Activated CD4-positive, CD25-positive, alpha-beta regulatory T cell treated with anti-CD3 and anti-CD28 coated beads, Interleukin-2, amount 50 U/mL, for 72 hours (primary cell): Measurements from ENCODE around the gene MB21D2.

Experiments
- DNase-seq: peaks from one replicate; pipeline ENCODE4 v3.0.0; 2021

MB21D2 gene

DNA sequence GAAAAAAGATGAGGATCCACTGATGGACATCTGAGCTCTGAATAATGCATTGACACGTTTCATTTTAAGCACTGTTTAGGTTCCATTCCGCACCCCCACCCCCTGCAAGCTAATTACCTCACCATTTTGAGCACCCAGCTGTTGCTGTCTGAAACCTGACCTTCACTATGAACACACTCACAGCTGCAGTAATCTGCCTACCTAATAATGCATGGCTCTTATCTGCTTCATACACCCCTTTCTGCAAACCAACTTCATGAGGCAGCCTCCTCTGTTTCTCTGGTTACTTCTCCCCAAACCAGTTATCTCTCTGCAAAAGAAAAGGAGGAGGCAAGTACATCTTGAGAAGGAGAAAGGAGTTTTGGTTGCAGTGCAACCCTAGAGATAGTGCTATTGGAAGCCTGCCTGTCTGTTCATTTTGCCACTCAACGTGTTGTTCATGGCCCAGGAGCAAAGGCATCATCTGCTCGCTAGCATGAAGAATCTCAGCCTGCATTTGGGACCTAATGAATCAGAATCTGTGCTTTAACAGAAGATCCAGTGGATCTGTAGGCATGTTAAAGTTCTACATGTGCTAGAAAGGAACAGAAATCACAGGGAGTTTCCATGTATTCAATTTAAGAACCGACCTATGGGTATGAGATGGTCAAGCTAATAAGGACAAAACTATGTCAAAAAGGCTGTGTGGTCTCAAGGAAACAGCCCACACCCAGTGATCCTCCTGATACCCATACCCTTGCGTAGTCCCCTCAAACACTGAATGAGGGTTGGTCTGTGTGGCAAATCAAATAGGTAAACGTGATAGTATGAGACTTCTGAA, 87.2 kb downstream of the MB21D2 start:
- no peak for DNase-seq

DNA sequence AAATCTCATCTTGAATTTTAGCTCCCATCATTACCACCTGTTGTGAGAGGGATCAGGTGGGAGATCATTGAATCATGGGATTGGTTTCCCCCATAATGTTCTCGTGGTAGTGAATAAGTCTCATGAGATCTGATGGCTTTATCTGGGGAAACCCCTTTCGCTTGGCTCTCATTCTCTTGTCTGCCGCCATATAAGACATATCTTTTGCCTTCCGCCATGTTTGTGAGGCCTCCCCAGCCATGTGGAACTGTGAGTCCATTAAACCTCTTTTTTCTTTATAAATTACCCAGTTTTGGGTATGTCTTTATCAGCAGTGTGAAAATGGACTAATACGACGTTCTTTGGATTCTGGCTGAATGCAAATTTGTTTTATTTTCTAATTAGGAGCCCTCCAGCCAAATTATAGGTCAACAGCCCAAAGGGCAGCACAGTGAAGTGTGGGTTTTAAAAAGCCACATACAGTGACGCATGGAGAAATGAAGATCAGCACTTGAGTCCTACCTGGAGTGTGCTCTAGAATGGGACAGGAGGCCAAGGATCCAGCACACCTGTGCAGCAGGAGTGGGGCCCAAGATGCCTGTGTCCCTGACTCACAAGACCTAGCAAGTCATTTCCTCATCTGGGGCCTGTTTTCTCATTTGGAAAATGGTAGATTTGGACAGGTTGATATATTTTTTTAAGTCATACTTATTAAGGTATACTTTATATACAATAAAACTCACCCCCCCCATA, 89.6 kb downstream of the MB21D2 start:
- DNase-seq: no peak

DNA sequence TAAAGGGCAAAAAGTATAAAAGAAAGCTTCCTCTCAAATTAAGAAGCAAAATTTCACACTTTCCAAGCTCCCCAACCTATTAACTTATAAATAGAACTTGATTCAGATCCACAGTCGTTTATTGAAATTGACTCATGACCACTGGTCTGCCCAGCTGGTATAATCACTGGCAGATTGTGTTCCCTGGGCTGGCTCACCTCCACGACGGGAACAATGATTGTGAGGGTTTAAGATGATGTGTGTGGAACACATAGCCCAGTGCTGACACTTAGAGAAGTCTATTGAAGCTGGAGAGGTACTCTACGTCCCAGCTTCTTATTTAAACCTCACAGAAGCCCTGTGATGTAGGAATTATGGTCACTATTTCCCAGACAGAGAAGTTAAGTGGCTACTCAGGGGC, 90.4 kb downstream of the MB21D2 start:
- no peak for DNase-seq

DNA sequence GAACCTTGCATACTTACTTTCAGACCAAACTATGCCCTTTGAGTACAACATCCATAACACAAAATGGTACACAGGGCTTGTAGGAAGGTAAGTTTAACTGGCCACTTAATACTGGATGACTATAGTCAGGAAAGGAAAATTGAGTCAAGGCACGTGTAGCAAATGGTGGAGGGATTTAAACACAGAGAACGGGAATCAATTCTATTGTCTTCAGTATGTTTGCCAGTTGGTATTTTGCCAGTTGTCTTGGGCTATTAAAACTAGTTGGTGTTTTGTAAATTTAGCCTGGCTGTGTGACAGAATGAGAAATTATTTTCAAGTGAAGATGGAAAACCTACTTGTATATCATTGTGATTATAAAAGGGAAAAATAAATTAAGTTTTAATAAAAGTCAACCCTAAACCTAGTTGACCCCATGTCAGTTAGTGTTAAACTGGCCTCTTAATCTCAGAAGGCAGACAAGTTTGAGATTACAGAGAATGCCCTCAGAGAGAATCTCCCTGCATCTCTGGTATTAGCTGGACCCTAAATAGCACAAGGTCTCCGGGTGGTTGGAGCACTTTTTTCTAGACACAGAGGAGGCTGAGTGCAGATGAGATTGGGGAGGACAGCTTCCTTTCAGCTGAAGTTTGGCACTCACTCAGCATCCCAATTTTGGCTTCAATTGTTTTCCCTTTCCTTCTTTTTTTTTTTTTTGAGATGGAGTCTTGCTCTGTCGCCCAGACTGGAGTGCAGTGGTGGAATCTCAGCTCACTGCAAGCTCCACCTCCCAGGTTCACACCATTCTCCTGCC, 91.2 kb downstream of the MB21D2 start:
- DNase-seq: no peak

DNA sequence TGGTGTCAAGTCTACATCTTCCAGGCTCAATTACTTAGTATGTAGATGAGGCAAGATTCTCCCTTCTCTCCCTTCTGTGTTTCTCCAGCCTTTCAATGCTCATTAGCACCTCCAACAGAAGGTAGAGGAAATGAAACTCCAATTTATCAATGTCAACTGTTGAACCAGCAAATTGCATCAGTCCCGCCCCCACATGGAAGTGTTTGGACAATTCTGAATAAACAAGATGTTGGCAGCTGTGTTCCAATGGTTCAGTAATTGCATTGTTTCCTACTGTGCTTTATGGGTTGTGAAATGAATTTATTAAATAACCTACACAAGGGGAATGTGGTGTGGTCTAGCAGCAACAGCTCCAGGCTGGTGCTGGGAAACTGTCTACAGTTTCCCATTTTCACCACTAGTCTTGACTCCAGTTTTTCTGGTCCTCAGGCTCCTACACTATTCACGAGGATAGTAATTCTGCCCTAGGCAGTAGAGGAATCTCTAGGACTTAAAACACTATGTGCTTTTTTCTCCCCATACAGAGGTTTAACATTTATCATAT, 91.9 kb downstream of the MB21D2 start:
- DNase-seq: no peak

DNA sequence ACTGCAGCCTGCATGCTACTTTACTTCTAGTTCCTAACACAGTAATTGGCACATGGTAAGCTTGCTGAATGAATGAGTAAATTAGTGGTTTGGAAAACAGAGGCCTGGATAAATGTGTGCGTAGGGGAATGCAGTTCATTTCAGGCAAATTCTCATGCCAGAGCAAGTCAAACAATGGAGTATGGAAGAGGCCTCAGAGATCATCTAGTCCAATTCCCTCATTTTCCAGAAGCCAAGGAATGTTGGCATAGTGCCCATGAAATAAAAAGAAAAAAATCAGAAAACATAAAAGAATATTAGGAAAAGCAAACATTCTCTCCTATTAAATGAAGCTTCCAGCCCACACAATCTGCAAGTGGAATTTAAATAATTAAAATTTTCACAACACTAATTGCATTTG, 92.4 kb downstream of the MB21D2 start:
- no peak for DNase-seq

DNA sequence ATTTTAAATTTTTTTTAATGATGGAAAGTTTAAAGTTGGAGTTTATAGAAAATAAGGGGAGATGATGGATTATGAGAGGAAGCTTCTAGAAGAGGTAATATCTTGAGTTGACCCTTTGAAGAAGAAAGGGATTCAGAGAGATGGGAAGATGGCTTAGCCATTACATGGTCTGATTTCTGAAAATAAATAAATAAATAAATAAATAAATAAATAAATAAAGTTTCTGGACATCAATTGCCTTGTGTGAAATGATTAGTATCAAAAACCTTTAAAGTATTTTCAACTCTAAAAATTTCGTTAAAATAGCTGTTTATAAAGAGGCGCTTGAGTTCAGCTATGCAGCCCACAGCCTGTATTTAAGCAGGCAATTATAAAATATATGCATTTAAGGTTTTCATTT, 93.3 kb downstream of the MB21D2 start:
- DNase-seq: no peak

DNA sequence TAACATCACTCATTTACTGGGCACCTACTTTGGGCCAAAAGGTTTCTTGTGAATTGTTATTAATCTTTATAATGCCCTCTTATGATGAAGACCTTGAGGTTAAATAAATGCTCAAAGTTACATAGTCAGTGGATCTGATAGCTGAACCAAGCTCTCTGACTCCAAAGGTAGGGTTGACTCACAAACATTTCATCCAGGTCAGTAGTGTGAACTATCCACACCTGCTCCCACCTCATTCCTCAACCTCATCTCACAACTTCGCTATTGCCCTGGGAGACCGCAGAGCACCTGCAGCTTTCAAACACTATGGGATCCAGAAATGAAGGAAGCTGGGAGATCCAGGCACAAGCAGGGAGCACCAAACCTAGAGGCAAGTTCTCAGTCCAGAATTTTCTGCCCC, 96.5 kb downstream of the MB21D2 start:
- no peak for DNase-seq

DNA sequence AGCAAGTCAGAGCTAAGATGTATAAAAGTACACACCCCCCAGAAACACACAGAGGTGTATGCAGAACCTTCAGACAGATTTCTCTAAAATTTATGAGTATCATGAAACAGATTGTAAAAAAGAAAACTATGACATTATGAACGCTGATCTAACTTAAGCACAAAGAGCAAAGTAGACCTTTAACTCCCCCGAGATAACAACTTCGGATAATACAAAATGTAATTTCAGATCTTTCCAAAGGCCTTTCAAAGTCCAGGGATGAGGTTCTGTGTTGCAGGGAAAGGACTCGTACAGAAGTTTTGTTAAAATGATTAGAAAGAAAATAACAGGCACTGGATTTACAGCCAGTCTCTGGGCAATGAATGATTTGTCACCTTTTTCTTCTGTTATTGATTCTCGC, 97.5 kb downstream of the MB21D2 start:
- no peak for DNase-seq

DNA sequence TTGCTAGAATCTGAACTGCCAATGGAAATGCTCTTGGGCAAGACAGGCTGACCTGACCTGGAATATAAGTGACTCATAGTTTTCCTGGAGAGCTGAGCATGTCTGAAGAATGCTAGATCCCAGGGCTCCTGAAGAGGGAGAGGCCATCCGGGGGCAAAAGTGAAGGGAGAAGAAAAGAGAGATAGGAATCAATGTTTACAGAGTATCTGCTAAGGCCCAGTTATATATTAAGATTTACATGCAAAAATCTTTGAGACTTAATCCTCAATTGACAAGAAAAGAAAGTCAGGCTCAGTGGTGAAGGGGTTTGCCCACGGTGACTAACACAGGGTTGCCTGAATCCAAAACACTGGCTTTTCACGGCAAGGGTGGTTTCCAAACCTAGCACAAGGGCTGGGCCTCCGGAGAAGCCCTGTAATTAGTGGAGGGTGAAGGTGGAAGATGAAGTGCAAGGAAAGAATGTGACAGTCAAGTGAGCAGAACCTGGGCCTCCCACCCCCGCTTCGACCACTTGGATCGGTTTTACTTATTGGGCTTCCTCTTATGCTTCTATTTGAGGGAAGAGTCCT, 98.6 kb downstream of the MB21D2 start:
- peak; percentile 46 for DNase-seq

DNA sequence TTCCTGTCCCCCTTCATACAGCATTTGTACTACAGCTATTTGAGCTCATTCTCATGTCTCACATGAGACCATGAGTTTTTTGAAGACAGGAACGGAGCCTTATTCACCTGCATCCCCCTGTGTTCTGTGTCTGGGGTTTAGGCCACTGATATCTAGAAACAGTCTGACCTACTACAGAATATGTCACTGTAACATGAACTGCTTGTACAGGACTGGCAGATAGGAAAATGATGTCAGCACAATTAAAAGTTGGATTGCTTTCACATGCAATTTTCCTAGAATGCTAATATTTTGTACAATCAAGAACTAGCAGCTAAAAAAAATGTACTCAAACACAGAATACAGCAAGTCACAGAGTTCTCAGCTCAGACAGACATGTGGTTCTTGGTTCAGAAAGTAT, 99.5 kb downstream of the MB21D2 start:
- DNase-seq: no peak

DNA sequence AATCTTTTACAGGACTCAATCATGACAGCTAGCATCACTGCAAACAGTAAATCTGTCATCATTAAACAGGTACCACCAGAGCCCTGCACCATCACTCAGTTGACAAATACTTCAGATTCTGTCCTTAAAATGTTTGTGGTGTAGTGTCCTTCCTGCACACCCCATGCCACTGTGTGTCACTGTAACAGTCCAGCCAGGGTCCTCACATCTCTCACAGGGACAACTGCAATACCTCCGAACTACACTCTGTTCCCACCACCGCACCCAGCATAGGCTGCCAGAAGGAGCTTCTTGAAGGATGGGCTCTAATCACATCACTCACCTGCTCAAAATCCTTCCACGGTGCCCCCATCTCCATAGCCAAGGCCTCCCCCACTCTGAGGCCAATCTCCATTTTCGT, 100.2 kb downstream of the MB21D2 start:
- no peak for DNase-seq

DNA sequence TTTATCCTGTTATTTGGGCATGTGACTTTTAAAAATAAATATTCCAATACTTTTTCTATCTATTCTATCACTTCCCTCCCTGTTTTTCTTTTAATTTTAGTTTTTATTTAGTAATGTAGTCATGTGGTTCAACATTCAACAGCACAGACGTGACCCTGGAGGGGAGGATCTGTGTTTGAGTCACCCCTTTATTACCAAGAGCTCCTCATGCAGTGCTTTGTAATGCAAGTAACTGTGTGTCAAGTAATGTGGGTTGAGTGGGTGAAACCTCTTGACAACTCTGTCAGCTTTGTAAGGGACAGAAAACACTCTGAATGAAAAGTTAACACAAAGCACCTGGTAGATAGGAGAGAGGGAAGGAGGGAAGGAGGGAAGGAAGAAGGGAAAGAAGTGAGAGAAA, 100.6 kb downstream of the MB21D2 start:
- no peak for DNase-seq

DNA sequence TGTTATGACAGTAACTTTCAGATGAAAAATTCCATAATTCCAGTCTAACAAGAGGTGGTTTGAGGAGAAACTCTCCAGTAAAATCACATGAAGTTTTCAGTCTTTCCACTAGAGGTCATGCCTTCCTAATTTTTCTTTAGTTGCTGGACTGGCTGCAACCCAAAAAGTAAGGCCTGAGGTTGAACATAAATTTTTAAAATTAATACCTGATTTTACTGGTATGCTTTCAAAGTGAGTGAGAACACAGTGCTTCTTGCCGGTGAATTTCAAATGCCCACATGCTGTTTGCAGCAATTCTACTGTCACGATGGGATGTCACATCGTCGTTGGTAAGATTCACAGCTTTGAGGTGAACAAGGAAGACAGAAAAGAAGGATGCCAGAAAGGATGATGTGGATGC, 101.3 kb downstream of the MB21D2 start:
- no peak for DNase-seq

DNA sequence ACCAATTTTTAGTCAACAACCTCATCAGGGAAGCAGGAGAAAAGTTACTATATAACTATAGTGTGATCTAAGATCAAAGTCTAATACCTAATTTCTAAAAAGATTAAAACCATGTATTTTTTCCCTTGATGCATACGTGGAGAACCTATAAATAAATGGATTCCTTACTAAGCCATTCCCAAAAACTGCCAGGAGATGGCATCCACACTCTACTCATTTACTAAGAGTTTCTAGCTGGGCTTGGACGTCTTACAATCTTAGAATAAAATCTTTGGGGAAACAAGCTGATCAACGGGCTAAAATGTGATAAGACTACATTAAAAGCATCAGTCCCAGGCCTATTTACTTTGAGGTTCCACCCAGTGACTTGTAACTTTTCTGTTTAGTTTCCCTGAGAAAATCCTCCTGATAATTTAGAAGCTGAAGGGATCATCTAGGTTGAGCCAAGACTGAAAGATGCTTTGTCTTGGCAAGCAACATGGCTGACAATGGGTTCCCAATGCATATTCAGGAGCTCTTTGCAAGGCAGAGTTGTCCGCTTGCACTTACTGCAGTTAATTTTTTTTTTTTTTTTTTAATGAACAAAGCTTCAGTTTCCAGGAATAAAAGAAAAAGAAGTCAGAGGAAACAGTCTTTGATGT, 104.8 kb downstream of the MB21D2 start:
- no peak for DNase-seq

DNA sequence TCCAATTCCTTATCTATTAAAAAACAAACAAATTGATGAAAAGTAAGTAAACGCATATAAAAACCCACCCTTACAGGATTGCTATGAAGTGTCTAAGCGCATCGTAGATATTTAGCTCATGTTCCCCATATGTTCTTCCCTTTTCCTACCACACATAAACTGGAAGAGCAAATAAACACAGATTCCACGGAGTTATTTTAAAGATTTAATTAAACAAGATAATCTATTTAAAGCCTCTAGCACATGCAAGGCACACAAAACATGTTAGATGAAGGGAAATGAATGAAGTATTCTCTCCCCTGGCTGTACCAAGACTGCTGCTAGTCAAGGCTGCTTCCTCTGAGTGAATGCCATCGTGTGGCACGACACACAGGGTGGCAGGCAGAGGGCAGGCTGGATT, 111.9 kb downstream of the MB21D2 start:
- no peak for DNase-seq

DNA sequence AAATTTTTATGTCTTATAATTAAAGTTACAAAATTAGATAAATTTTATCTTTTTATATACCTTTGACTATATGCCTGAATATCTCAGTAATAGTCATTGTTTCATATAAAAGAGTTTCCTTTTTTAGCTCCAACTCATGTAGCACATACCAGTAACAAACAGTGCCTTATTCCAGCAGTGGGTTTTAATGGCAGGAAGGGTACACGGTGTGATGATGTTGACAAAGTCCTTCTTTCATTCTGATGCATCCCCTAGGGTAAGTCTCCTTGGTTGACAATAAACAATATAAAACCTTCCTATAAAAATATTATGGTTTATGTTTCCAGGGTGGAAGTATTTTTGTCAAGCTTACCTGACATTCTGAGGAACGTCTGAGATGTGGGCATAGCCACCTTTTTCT, 113.2 kb downstream of the MB21D2 start:
- no peak for DNase-seq

DNA sequence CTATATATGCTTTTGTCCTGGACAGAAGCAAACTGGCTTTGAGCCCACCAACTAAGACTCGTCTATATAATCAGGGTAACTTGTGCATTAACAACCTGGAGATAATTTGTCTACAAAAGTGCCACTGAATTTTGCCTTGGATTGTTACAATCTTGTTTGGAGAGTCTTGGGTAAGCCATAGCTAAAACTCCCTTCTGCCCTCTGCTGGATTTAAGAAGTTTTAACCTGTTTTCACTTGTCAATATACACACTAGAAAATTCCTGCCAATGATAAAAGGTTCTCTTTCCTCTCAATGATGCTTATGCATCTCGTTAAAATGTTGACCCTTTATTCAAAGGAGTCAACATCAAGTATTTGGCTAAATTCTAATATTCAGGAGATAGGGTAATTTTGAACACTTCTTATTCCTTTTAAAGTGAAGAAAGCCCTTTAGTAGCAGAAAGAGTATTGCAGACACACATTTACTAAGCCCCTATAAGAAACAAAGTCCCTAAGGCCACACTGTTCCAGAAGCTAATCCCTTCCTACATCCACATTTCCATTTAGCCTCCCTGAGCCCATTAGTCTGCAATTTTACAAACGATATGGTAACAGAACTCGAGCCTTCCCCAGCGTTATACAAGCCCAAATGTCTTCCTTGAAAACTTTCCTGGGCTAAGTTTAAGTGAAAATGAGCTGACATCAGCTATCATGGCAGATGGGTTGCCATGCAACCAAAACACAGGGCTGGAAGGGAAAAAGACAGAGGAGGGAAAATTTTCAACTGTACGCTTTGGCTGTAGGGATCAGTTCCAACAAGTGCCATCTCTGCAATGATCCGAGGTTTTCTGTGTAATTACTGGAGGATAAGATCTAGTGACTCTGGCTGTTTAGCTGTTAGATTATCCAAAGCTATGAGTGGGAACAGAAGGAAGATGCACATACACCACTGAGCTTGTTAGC, 114.4 kb downstream of the MB21D2 start:
- DNase-seq: no peak

DNA sequence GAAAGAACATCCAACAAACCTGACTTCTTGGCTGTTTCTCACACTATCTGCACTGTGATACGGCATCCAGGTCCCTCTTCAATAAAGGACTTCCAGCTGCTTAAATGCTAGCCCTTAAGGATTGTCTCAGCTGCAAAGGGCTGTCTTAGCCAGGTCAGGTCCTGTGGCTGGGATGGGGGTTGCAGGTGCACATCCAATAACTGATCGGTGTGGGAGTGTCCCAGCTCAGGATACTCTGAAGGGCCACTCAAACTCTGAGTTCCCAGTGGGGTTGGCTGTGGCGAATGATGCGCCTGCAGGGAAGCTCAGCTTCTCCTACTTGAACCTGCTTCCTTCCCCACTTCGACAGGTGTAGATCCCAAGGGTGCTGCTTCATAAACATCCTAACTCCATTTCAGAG, 115.7 kb downstream of the MB21D2 start:
- DNase-seq: no peak

DNA sequence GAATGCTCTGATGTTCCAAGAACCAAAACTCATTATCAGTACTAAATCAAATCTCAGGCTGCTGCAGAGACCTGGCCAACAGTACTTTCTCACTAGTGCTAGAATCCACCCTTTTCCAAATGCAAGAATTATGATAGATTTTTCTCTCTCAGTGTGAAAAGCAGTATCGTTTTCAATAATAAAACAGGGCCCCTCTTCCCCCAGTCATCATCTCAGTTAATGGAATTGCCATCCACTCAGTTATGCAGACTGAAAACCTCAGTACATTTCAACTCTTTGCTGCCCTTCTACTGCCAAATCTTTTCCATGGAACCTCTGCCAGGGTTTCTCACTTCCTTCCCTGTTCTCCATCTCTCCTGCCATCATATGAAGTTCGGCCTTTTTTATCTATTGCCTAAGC, 117.9 kb downstream of the MB21D2 start:
- DNase-seq: no peak

DNA sequence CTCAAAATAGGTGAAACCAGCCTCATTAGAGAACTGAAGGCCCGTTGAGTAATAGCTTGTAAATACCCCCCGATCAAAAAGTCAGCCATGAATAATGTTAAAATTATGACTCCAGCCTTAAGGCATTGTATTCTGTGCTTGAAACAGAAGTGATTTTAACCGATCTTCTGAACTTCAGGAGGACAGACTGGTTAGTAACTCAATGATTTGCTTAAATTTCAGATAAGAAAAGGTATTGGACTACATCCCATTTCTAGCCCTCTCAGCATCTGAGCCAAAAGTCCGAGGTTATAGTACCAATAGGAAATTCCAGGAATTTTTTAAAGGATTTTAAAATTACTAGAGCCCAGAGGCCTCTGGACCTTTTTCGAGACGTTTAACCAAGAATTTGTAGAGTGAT, 122.6 kb downstream of the MB21D2 start:
- no peak for DNase-seq
